Peyer's patch (tissue), 4 donors: ENCODE results near the gene HCST.

Source experiments
- CTCF ChIP-seq, 6 experiments: fragments of 450-650 bp in 4 of 6; fragments of 200-600 bp in 2 of 6; sonication (generic) in 1 of 6; IDR thresholded peaks; one replicate each; pipeline ENCODE4 v1.5.1; 2017 to 2019; ENCODE audit warnings: antibody characterized with exemption in 6 of 6, mild to moderate bottlenecking in 3 of 6, moderate library complexity in 1 of 6
- POLR2A ChIP-seq, 2 donors: fragments of 450-650 bp; IDR thresholded peaks; one replicate each; pipeline ENCODE4 v1.5.1; 2017; ENCODE audit warnings: antibody characterized with exemption in 2 of 2, mild to moderate bottlenecking in 2 of 2, moderate library complexity in 2 of 2

GRCh38 chr19:35908010-35908441 is 5.7 kb downstream of the HCST start, which contains the start of gene TYROBP:
- TF ChIP-seq CTCF (IDR thresholded peaks at IDR 0.05), result no peak
- no peak for TF ChIP-seq POLR2A (IDR thresholded peaks at IDR 0.05)
